GM19328 (cell line): ENCODE results near the gene MARK1.
"Not testable (repeated sequence)": the region's sequence is repeated elsewhere in the genome, so short reads cannot be mapped to it uniquely, and the experiment has no call there.

Source experiments
- ATAC-seq: cut with Tn5 transposase; IDR thresholded peaks from one replicate; pipeline ENCODE4 v1.9.1; 2021; ENCODE audit warnings: mild to moderate bottlenecking, moderate library complexity; ENCODE audit not compliant: unreplicated experiment

Gene MARK1

GRCh38 chr1:220605651-220606050 is 77.7 kb downstream of the MARK1 start:
- not testable (repeated sequence) for ATAC-seq

GRCh38 chr1:220611100-220611499 is 83.2 kb downstream of the MARK1 start:
- ATAC-seq: not testable (repeated sequence)

- no peak for ATAC-seq
These were observed 88.9 kb downstream of the MARK1 start for GRCh38 chr1:220616836-220617235.

- no peak for ATAC-seq
These were observed 100.5 kb downstream of the MARK1 start for GRCh38 chr1:220628431-220628830.

GRCh38 chr1:220631238-220631815 is 103.4 kb downstream of the MARK1 start:
- no peak for ATAC-seq

GRCh38 chr1:220637759-220638158 is 109.8 kb downstream of the MARK1 start:
- ATAC-seq: no peak

GRCh38 chr1:220642285-220642684 is 114.3 kb downstream of the MARK1 start:
- ATAC-seq: no peak

GRCh38 chr1:220652995-220653394 is 125.1 kb downstream of the MARK1 start:
- ATAC-seq: no peak

GRCh38 chr1:220655509-220655908 is 127.6 kb downstream of the MARK1 start:
- ATAC-seq: peak; percentile 77

- peak; percentile 27 for ATAC-seq
These were observed 128.2 kb downstream of the MARK1 start for GRCh38 chr1:220655961-220656740.

- ATAC-seq: no peak
These were observed 138.4 kb downstream of the MARK1 start for GRCh38 chr1:220666349-220666748.

GRCh38 chr1:220669005-220669404 is 141.1 kb downstream of the MARK1 start:
- ATAC-seq: no peak

- ATAC-seq: no peak
These were observed 142.4 kb downstream of the MARK1 start for GRCh38 chr1:220670365-220670764.

GRCh38 chr1:220673921-220674320 is 146.0 kb downstream of the MARK1 start:
- ATAC-seq: no peak

- ATAC-seq: no peak
These were observed 149.3 kb downstream of the MARK1 start for GRCh38 chr1:220677251-220677650.

- ATAC-seq: peak; percentile 93
These were observed 152.2 kb downstream of the MARK1 start for GRCh38 chr1:220680085-220680687.

- no peak for ATAC-seq
These were observed 153.4 kb downstream of the MARK1 start for GRCh38 chr1:220681220-220681880.

GRCh38 chr1:220682901-220683576 is 155.1 kb downstream of the MARK1 start:
- ATAC-seq: no peak

- not testable (repeated sequence) for ATAC-seq
These were observed 155.8 kb downstream of the MARK1 start for GRCh38 chr1:220683716-220684115.

GRCh38 chr1:220684890-220685289 is 157.0 kb downstream of the MARK1 start:
- ATAC-seq: no peak

GRCh38 chr1:220685879-220686278 is 157.9 kb downstream of the MARK1 start:
- no peak for ATAC-seq
